ENCODE data around the gene NOM1.

DNA sequence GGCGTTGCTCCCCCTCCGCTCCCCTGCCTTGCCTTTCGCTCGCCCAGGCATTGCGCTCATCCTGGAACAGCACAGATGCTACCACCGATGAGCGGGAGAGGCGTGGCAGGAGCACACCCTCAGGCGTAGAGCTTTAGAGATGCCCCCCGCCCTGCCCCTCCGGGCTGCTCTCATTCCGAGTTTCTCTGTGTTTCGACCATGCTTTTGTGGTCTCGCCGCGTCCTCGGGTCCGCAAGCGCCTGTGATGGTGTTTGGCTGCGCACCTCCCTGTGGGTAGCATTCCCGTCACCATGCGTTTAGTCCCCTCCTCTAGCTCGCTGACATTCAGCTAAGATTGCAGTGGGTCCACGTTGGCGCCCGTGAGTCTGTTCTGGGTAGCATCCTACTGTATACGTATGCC lies 18.7 kb downstream of the NOM1 start:
- TF ChIP-seq, protein P1, sequence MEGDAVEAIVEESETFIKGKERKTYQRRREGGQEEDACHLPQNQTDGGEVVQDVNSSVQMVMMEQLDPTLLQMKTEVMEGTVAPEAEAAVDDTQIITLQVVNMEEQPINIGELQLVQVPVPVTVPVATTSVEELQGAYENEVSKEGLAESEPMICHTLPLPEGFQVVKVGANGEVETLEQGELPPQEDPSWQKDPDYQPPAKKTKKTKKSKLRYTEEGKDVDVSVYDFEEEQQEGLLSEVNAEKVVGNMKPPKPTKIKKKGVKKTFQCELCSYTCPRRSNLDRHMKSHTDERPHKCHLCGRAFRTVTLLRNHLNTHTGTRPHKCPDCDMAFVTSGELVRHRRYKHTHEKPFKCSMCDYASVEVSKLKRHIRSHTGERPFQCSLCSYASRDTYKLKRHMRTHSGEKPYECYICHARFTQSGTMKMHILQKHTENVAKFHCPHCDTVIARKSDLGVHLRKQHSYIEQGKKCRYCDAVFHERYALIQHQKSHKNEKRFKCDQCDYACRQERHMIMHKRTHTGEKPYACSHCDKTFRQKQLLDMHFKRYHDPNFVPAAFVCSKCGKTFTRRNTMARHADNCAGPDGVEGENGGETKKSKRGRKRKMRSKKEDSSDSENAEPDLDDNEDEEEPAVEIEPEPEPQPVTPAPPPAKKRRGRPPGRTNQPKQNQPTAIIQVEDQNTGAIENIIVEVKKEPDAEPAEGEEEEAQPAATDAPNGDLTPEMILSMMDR (IDR thresholded peaks at IDR 0.05): no peak
- TF ChIP-seq POLR2A (IDR thresholded peaks at IDR 0.05; ENCODE audit: low read depth) (no peak), EP300 (IDR thresholded peaks at IDR 0.05) (no peak), POLR2AphosphoS5 (IDR thresholded peaks at IDR 0.05) (no peak)

Data from esophagus muscularis mucosa (tissue), 4 donors.